ENCODE data around the gene PGS1.

The PGS1 gene

GRCh38 chr17:78383725-78384471, 5.4 kb downstream of the PGS1 start:
- H3K36me3 ChIP-seq (ENCODE audit: insufficient read depth), result no peaks in the 10 kb centered on the region
- no peak overlapping the region for H3K9ac ChIP-seq
- H3K4me3 ChIP-seq (IDR thresholded peaks at IDR 0.05; ENCODE audit: insufficient read depth, low read depth, low read length), result no peak overlapping the region
- no peaks in the 10 kb centered on the region for H3K27me3 ChIP-seq (ENCODE audit: insufficient read depth, low read depth)
- H2AFZ ChIP-seq (ENCODE audit: low read depth), result no peak overlapping the region
- peaks cover 18% of the 10 kb centered on the region for H4K20me1 ChIP-seq (ENCODE audit: insufficient read depth)
- peak overlapping the region; percentile 1; the same call in 1 of the 2 replicates for H3K27ac ChIP-seq
- no peak for TF ChIP-seq CTCF (conservative IDR thresholded peaks at IDR 0.05; ENCODE audit: low read depth, low read length)
- peak overlapping the region; percentile 76; the same call in 1 of the 2 replicates for H3K4me2 ChIP-seq
- H3K4me1 ChIP-seq (ENCODE audit: low read depth, poor library complexity, severe bottlenecking), result peaks cover 74% of the 10 kb centered on the region
- H3K79me2 ChIP-seq (ENCODE audit: insufficient read depth, low read depth), result peaks cover 100% of the 10 kb centered on the region

- Histone ChIP-seq H3K27ac (peak overlapping the region; percentile 77; the same call in 1 of the 2 replicates), H3K4me3 (IDR thresholded peaks at IDR 0.05; ENCODE audit: insufficient read depth, low read depth, low read length) (no peak overlapping the region), H3K79me2 (ENCODE audit: insufficient read depth, low read depth) (peaks cover 100% of the 10 kb centered on the region), H3K36me3 (ENCODE audit: insufficient read depth) (no peaks in the 10 kb centered on the region), H3K4me1 (ENCODE audit: low read depth, poor library complexity, severe bottlenecking) (peaks cover 68% of the 10 kb centered on the region), H3K27me3 (ENCODE audit: insufficient read depth, low read depth) (no peaks in the 10 kb centered on the region), H3K4me2 (peak overlapping the region; percentile 76), H4K20me1 (ENCODE audit: insufficient read depth) (peaks cover 18% of the 10 kb centered on the region), H3K9ac (no peak overlapping the region), H2AFZ (ENCODE audit: low read depth) (no peak overlapping the region)
- no peak for TF ChIP-seq CTCF (conservative IDR thresholded peaks at IDR 0.05; ENCODE audit: low read depth, low read length)
These were observed 6.2 kb downstream of the PGS1 start for GRCh38 chr17:78384479-78385175.

GRCh38 chr17:78387977-78388941, 9.8 kb downstream of the PGS1 start:
- H3K4me1 ChIP-seq (ENCODE audit: low read depth, poor library complexity, severe bottlenecking), result peaks cover 40% of the 10 kb centered on the region
- no peak overlapping the region for H3K9ac ChIP-seq
- H3K27me3 ChIP-seq (ENCODE audit: insufficient read depth, low read depth), result no peaks in the 10 kb centered on the region
- H2AFZ ChIP-seq (ENCODE audit: low read depth), result no peak overlapping the region
- TF ChIP-seq CTCF (conservative IDR thresholded peaks at IDR 0.05; ENCODE audit: low read depth, low read length), result no peak
- no peak overlapping the region for H3K4me2 ChIP-seq
- no peak overlapping the region for H3K27ac ChIP-seq
- H4K20me1 ChIP-seq (ENCODE audit: insufficient read depth), result peaks cover 22% of the 10 kb centered on the region
- H3K4me3 ChIP-seq (IDR thresholded peaks at IDR 0.05; ENCODE audit: insufficient read depth, low read depth, low read length), result no peak overlapping the region
- H3K36me3 ChIP-seq (ENCODE audit: insufficient read depth), result no peaks in the 10 kb centered on the region
- H3K79me2 ChIP-seq (ENCODE audit: insufficient read depth, low read depth), result peaks cover 92% of the 10 kb centered on the region
